Trophoblast cell (in vitro differentiated cells and primary cell): ENCODE data around the gene XYLB.
A peak's percentile ranks its signal among the peaks of the same experiment; 100 is the strongest.
"Not testable (repeated sequence)": the region's sequence is repeated elsewhere in the genome, so short reads cannot be mapped to it uniquely, and the experiment has no call there.

Experiments used
- DNase-seq, 2 donors: peaks; one replicate each; pipeline ENCODE4 v3.0.0-alpha.2; 2016
- H2AFZ ChIP-seq: 2 replicates; pipeline ENCODE4 v1.6.1; 2013; ENCODE audit warnings: low read length, moderate library complexity, mild to moderate bottlenecking; ENCODE audit not compliant: insufficient read depth, poor library complexity
- H2AK5ac ChIP-seq: 2 replicates; pipeline ENCODE4 v1.6.1; 2013; ENCODE audit warnings: mild to moderate bottlenecking, low read length
- H2BK120ac ChIP-seq: 2 replicates; pipeline ENCODE4 v1.6.1; 2013; ENCODE audit warnings: low read length, mild to moderate bottlenecking, moderate library complexity; ENCODE audit not compliant: insufficient read depth, poor library complexity
- H2BK12ac ChIP-seq: 2 replicates; pipeline ENCODE4 v1.6.1; 2013; ENCODE audit warnings: mild to moderate bottlenecking, low read length, moderate library complexity
- H2BK5ac ChIP-seq: 2 replicates; pipeline ENCODE4 v1.6.1; 2013; ENCODE audit warnings: low read length, low read depth, moderate library complexity, mild to moderate bottlenecking; ENCODE audit not compliant: poor library complexity
- H3K14ac ChIP-seq: 2 replicates; pipeline ENCODE4 v1.6.1; 2013; ENCODE audit warnings: mild to moderate bottlenecking, low read length
- H3K18ac ChIP-seq: 2 replicates; pipeline ENCODE4 v1.6.1; 2013; ENCODE audit warnings: mild to moderate bottlenecking, low read length
- H3K23ac ChIP-seq: 2 replicates; pipeline ENCODE4 v1.6.1; 2013; ENCODE audit warnings: low read length
- H3K27ac ChIP-seq: 2 replicates; pipeline ENCODE4 v1.5.1; 2013; ENCODE audit warnings: low read depth, mild to moderate bottlenecking, inconsistent platforms, low read length, moderate library complexity
- H3K27me3 ChIP-seq: 2 replicates; pipeline ENCODE4 v1.6.1; 2013; ENCODE audit warnings: inconsistent platforms, mild to moderate bottlenecking, low read length, moderate library complexity; ENCODE audit not compliant: insufficient read depth
- H3K36me3 ChIP-seq, 2 experiments: 1 replicate in 1 of 2; 2 replicates in 1 of 2; pipeline ENCODE4 v1.6.1; 2013; ENCODE audit warnings: low read length in 2 of 2, mild to moderate bottlenecking in 2 of 2, moderate library complexity in 1 of 2; ENCODE audit not compliant: insufficient read depth in 2 of 2, control insufficient read depth in 1 of 2
- H3K4ac ChIP-seq: 2 replicates; pipeline ENCODE4 v1.6.1; 2013; ENCODE audit warnings: low read depth, mild to moderate bottlenecking, low read length, moderate library complexity
- H3K4me1 ChIP-seq, 2 experiments: 1 replicate in 1 of 2; 2 replicates in 1 of 2; pipeline ENCODE4 v1.6.1; 2013; ENCODE audit warnings: low read length in 2 of 2, mild to moderate bottlenecking in 2 of 2, moderate library complexity in 1 of 2; ENCODE audit not compliant: insufficient read depth in 2 of 2, control insufficient read depth in 1 of 2
- H3K4me2 ChIP-seq: 2 replicates; pipeline ENCODE4 v1.6.1; 2013; ENCODE audit warnings: inconsistent platforms, mild to moderate bottlenecking, low read length, moderate library complexity
- H3K4me3 ChIP-seq: 2 replicates; pipeline ENCODE4 v1.5.1; 2013; ENCODE audit warnings: mild to moderate bottlenecking, low read depth, low read length, inconsistent platforms
- H3K79me1 ChIP-seq: one replicate; pipeline ENCODE4 v1.6.1; 2013; ENCODE audit warnings: low read length
- H3K79me2 ChIP-seq: 2 replicates; pipeline ENCODE4 v1.6.1; 2013; ENCODE audit warnings: low read length, mild to moderate bottlenecking; ENCODE audit not compliant: control insufficient read depth, insufficient read depth, poor library complexity
- H3K9ac ChIP-seq: 2 replicates; pipeline ENCODE4 v1.6.1; 2013; ENCODE audit warnings: mild to moderate bottlenecking, low read length
- H3K9me3 ChIP-seq: 2 replicates; pipeline ENCODE4 v1.6.1; 2013; ENCODE audit warnings: low read depth, mild to moderate bottlenecking, control low read depth, inconsistent platforms, low read length; ENCODE audit not compliant: insufficient read depth
- H4K12ac ChIP-seq: 2 replicates; pipeline ENCODE4 v1.6.1; 2013; ENCODE audit warnings: low read depth, mild to moderate bottlenecking, low read length, moderate library complexity
- H4K8ac ChIP-seq: 2 replicates; pipeline ENCODE4 v1.6.1; 2013; ENCODE audit warnings: low read depth, mild to moderate bottlenecking, low read length, moderate library complexity
- H4K91ac ChIP-seq: one replicate; pipeline ENCODE4 v1.6.1; 2013; ENCODE audit warnings: low read depth, mild to moderate bottlenecking, low read length, moderate library complexity
- WGBS: extraction: QIAGEN DNeasy Blood & Tissue Kit; methylation state at CpG from one replicate; pipeline ENCODE4 v1.1.7; 2013; ENCODE audit warnings: missing lambda C conversion rate; ENCODE audit not compliant: insufficient read length, insufficient coverage; ENCODE audit errors: extremely low coverage; 5-methylcytosine and 5-hydroxymethylcytosine counted together

The XYLB gene

GRCh38 chr3:38420758-38421157 lies 74.2 kb downstream of the XYLB start:
- Histone ChIP-seq H2AFZ (peak overlapping the region; percentile 5), H3K27ac (peak overlapping the region; percentile 63), H4K91ac (peak overlapping the region; percentile 72), H4K8ac (peak overlapping the region; percentile 36), H3K14ac (peak overlapping the region; percentile 27)
- H3K4me2 ChIP-seq, H4K12ac ChIP-seq, H3K9ac ChIP-seq, H3K9me3 ChIP-seq, H2AK5ac ChIP-seq, H3K4me3 ChIP-seq, H2BK120ac ChIP-seq, H3K4ac ChIP-seq, H3K27me3 ChIP-seq, H3K23ac ChIP-seq, H2BK12ac ChIP-seq, H3K79me2 ChIP-seq, H2BK5ac ChIP-seq, H3K79me1 ChIP-seq, H3K4me1 ChIP-seq, H3K18ac ChIP-seq, H3K36me3 ChIP-seq: not testable (repeated sequence)
- DNase-seq = peak in 1 of 2 donors; percentile 25
- WGBS = no CpG with 5 or more reads among the region's 5 CpGs

GRCh38 chr3:38421679-38422336 lies 75.2 kb downstream of the XYLB start:
- H3K36me3 ChIP-seq = no peaks in the 10 kb centered on the region
- no peaks in the 10 kb centered on the region for H3K9me3 ChIP-seq
- WGBS = no CpG with 5 or more reads among the region's 7 CpGs
- H3K4ac ChIP-seq = no peak overlapping the region
- H3K27ac ChIP-seq = peak overlapping the region; percentile 63
- no peak overlapping the region for H3K9ac ChIP-seq
- peak overlapping the region; percentile 39 for H3K4me2 ChIP-seq
- no peak for DNase-seq
- peaks cover 6 to 14% of the 10 kb centered on the region in 2 experiments for H3K4me1 ChIP-seq
- peak overlapping the region; percentile 52 for H2BK120ac ChIP-seq
- H3K18ac ChIP-seq = no peak overlapping the region
- peak overlapping the region; percentile 61 for H2BK5ac ChIP-seq
- no peak overlapping the region for H4K12ac ChIP-seq
- H3K79me2 ChIP-seq = no peaks in the 10 kb centered on the region
- peaks cover 8% of the 10 kb centered on the region for H3K79me1 ChIP-seq
- H2AK5ac ChIP-seq = no peak overlapping the region
- H2AFZ ChIP-seq = no peak overlapping the region
- no peak overlapping the region for H3K14ac ChIP-seq
- H4K8ac ChIP-seq = no peak overlapping the region
- H2BK12ac ChIP-seq = no peak overlapping the region
- peak overlapping the region; percentile 72 for H4K91ac ChIP-seq
- H3K4me3 ChIP-seq = no peak overlapping the region
- no peaks in the 10 kb centered on the region for H3K27me3 ChIP-seq
- H3K23ac ChIP-seq = no peak overlapping the region

- WGBS = no CpG with 5 or more reads among the region's 6 CpGs
- not testable (repeated sequence) for H3K79me2 ChIP-seq, H3K36me3 ChIP-seq
Measured at GRCh38 chr3:38426798-38427426, 80.3 kb downstream of the XYLB start.

GRCh38 chr3:38432871-38433658 lies 86.5 kb downstream of the XYLB start:
- H3K14ac ChIP-seq, H3K36me3 ChIP-seq, H3K23ac ChIP-seq, H3K27ac ChIP-seq, H3K79me2 ChIP-seq, H4K8ac ChIP-seq, H2AFZ ChIP-seq, H2AK5ac ChIP-seq, H2BK5ac ChIP-seq, H3K9ac ChIP-seq, H4K91ac ChIP-seq, H3K27me3 ChIP-seq, DNase-seq, H3K4me3 ChIP-seq, H3K79me1 ChIP-seq, H3K4me1 ChIP-seq, H3K9me3 ChIP-seq, H3K18ac ChIP-seq, H4K12ac ChIP-seq, H3K4me2 ChIP-seq, H2BK120ac ChIP-seq, H3K4ac ChIP-seq, H2BK12ac ChIP-seq: not testable (repeated sequence)
- WGBS = no CpG with 5 or more reads among the region's 5 CpGs

More at GRCh38 chr3:38426798-38427426, 80.3 kb downstream of the XYLB start:
- H3K79me1 ChIP-seq, H3K14ac ChIP-seq, H3K4ac ChIP-seq, H4K8ac ChIP-seq, H4K12ac ChIP-seq, H3K4me3 ChIP-seq, H2AFZ ChIP-seq, H3K18ac ChIP-seq, H3K4me1 ChIP-seq, H2BK12ac ChIP-seq, H3K23ac ChIP-seq, H3K9ac ChIP-seq, H3K27me3 ChIP-seq, H2BK120ac ChIP-seq, H4K91ac ChIP-seq, H2AK5ac ChIP-seq, H3K9me3 ChIP-seq: not testable (repeated sequence)
- H2BK5ac ChIP-seq = peak overlapping the region; percentile 26
- peak; percentile 51 to 75 for DNase-seq
- H3K4me2 ChIP-seq = peak overlapping the region; percentile 5
- H3K27ac ChIP-seq = peak overlapping the region; percentile 65
